Mononuclear cell (primary cell): Measurements from ENCODE around the gene RPL22L1. TPM values are rescaled to one million over a fixed set of nuclear protein-coding genes. Genes with fewer than 3 reads are reported as not detected.
"Not testable (repeated sequence)": the region's sequence is repeated elsewhere in the genome, so short reads cannot be mapped to it uniquely, and the experiment has no call there.

Experiments
- H3K27me3 ChIP-seq: 2 replicates; pipeline ENCODE4 v1.6.0; 2011; ENCODE audit warnings: low read length, control low read depth; ENCODE audit not compliant: insufficient read depth
- H3K4me1 ChIP-seq: 2 replicates; pipeline ENCODE4 v1.5.1; 2011; ENCODE audit warnings: mild to moderate bottlenecking, low read length, control low read depth; ENCODE audit not compliant: insufficient read depth
- H3K4me3 ChIP-seq: 2 replicates; pipeline ENCODE4 v1.5.1; 2011; ENCODE audit warnings: mild to moderate bottlenecking, low read length, moderate library complexity
- H3K9me3 ChIP-seq: 2 replicates; pipeline ENCODE4 v1.5.1; 2011; ENCODE audit warnings: low read depth, mild to moderate bottlenecking, control low read depth, low read length
- total RNA-seq: library from RNA; depleted of rRNA; stranded (reverse); fragments of >200 nt; gene quantifications from one replicate; pipeline ENCODE4 v1.2.3, GENCODE V29; 2012

RPL22L1 gene
- total RNA-seq, 1 donor = 131 TPM

DNA sequence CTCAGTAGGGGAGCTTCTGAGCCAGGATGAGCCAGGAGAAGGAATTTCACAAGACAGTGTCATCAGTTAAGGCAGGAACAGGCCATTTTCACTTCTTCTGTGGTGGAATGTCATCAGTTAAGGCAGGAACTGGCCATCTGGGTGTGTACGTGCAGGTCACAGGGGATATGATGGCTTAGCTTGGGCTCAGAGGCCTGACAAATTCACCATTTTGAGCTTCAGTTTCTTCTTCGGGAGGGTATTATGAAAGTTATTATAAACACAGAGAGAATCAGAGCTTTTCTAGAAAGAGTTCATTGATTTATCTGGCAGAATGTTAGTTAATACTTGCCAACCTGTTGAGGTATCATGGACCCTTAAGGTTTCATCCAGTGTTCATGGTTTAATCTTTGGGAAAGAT lies 46.4 kb downstream of the RPL22L1 start:
- not testable (repeated sequence) for H3K27me3 ChIP-seq, H3K4me1 ChIP-seq, H3K4me3 ChIP-seq, H3K9me3 ChIP-seq

DNA sequence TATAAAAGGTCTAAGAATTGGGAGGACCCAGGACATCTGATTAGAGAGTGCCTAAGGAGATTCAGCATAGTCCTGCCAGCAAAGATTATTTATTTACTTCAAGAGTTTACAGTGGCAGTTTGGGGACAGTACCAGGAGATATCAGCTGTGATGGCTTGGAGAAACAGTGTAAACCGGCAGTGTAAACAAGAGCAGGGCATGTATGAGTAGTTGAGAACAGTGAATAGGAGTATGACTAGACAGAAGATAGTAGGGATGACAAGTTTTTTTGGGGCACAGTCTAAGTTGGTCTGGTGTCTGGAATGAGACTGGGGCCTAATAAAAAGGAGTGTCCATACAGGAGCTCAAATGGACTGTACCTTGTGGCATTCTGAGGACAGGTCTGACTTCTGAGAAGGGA lies 51.7 kb downstream of the RPL22L1 start:
- H3K4me1 ChIP-seq, H3K27me3 ChIP-seq, H3K4me3 ChIP-seq, H3K9me3 ChIP-seq: not testable (repeated sequence)

DNA sequence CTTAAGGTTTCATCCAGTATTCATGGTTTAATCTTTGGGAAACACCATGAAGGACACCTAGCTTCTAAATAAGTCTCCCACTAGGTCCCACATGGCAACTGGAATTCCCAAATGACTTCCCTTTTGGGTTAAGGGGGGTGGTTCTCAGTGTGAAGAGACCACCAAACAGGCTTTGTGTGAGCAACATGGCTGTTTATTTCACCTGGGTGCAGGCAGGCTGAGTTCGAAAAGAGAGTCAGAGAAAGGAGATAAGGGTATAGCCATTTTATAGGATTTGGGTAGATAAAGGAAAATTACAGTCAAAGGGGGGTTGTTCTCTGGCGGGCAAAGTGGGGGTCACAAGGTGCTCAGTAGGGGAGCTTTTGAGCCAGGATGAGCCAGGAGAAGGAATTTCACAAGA lies 52.5 kb downstream of the RPL22L1 start:
- H3K4me1 ChIP-seq, H3K27me3 ChIP-seq, H3K4me3 ChIP-seq, H3K9me3 ChIP-seq: not testable (repeated sequence)

DNA sequence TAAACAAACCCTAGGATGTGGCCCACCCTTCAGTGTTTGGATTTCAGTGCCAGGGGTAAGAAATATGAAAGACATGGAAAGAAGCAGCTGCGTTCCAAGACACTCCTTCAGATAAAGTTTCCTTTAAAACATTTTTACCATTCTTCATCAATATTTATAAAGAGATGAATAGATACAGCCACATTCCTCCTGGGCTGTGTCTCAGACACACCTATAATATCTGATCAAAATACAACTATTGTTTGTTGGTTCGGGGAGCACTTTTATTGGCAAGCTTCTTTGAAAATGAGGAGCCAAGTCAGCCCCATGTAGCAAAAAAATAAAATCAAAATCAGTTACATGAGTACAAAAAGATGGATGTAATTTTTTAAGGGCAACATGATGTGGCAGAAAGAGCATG lies 53.2 kb downstream of the RPL22L1 start:
- no peaks in the 10 kb centered on the region for H3K27me3 ChIP-seq
- no peaks in the 10 kb centered on the region for H3K9me3 ChIP-seq

DNA sequence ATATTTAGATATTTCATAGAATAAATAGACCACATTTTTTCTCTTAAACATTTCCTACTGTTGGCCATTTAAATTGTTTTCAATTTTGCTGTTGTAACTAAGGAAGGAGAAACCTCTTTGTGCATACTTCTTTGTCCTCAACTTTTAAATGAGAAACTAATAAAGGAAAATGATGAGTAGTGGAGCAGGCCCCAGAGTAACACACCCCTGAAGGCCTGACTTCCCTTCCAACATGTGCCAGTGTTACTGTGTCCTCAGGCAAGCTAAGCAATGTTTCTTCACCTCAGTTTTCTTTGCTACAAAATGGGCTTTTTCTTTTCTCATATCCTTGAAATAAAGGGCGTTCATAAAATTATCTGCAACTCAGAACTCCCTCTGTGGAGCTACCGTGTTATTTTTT lies 53.7 kb downstream of the RPL22L1 start:
- no peaks in the 10 kb centered on the region for H3K4me1 ChIP-seq
- H3K9me3 ChIP-seq = no peaks in the 10 kb centered on the region
- no peak overlapping the region for H3K4me3 ChIP-seq
- no peaks in the 10 kb centered on the region for H3K27me3 ChIP-seq

More for the DNA sequence above, 53.2 kb downstream of the RPL22L1 start:
- Histone ChIP-seq H3K4me1 (no peaks in the 10 kb centered on the region), H3K4me3 (no peak overlapping the region)

DNA sequence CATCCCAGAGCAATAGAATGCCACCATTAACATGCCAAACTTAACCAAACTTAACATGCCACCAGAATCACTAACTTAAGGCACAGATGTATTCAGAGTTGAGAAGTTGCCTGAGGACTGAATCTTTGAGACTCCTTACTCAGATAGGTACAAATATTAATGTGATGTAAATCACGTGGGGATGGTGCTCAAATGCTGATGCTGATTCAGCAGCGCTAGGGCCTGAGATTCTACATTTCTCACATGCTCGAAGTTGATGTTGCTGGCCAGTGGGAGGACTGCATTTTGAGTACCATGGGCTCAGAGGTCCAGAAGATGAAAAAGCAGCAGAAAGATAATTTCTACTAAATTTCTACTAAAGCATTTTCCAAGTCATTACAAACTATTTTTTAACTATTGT lies 54.1 kb downstream of the RPL22L1 start:
- no peaks in the 10 kb centered on the region for H3K4me1 ChIP-seq
- H3K27me3 ChIP-seq = no peaks in the 10 kb centered on the region
- no peaks in the 10 kb centered on the region for H3K9me3 ChIP-seq
- no peak overlapping the region for H3K4me3 ChIP-seq

DNA sequence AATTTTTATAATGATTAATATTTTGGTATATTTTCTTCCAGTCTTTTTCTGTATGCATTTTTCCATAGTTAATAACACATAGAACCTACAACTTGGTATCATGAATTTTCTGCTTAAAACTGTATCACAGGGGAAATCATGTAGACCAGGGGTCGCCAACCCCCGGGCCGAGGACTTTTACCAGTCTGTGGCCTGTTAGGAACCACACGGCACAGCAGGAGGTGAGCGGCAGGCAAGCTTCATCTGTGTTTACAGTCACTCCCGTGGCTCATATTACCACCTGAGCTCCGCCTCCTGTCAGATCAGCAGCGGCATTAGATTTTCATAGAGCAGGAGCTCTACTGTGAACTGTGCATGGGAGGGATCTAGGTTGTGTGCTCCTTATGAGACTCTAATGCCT lies 54.7 kb downstream of the RPL22L1 start:
- Histone ChIP-seq H3K9me3 (no peaks in the 10 kb centered on the region), H3K27me3 (no peaks in the 10 kb centered on the region), H3K4me1 (no peaks in the 10 kb centered on the region), H3K4me3 (no peak overlapping the region)

Other genes with a start within 250 kb of the RPL22L1 start
- gene EIF5A2, start 38.4 kb upstream of the RPL22L1 start, total RNA-seq = 3.4 TPM
- gene SLC2A2, start 156.5 kb upstream of the RPL22L1 start, total RNA-seq = not detected